ENCODE results near the gene CRABP1.
"Not testable (repeated sequence)": the region's sequence is repeated elsewhere in the genome, so short reads cannot be mapped to it uniquely, and the experiment has no call there.

GRCh38 chr15:78380143-78380542 lies 40.0 kb downstream of the CRABP1 start:
- not testable (repeated sequence) for TF ChIP-seq ZNF37A (tag by site-specific recombination; IDR thresholded peaks at IDR 0.05); CTCF (tag by site-specific recombination; IDR thresholded peaks at IDR 0.05); ZNF792 (tag by site-specific recombination; IDR thresholded peaks at IDR 0.05); ZNF335 (tag by site-specific recombination; conservative IDR thresholded peaks at IDR 0.05); ZNF280C (tag by site-specific recombination; IDR thresholded peaks at IDR 0.05); ZNF76 (tag by site-specific recombination; IDR thresholded peaks at IDR 0.05; ENCODE audit: borderline replicate concordance, low read depth); ZFP3 (tag by site-specific recombination; IDR thresholded peaks at IDR 0.05; ENCODE audit: low read depth); ZNF18 (tag by site-specific recombination; IDR thresholded peaks at IDR 0.05); MYNN (tag by site-specific recombination; IDR thresholded peaks at IDR 0.05; ENCODE audit: borderline replicate concordance); ZNF707 (tag by site-specific recombination; IDR thresholded peaks at IDR 0.05); ZSCAN5A (tag by site-specific recombination; IDR thresholded peaks at IDR 0.05); OVOL3 (tag by site-specific recombination; IDR thresholded peaks at IDR 0.05); ZNF776 (tag by site-specific recombination; IDR thresholded peaks at IDR 0.05; ENCODE audit: borderline replicate concordance); ZNF660 (tag by site-specific recombination; IDR thresholded peaks at IDR 0.05)

All from HEK293 (cell line).